Ishikawa (cell line): ENCODE data around the gene FCGR3B.
"Not testable (repeated sequence)": the region's sequence is repeated elsewhere in the genome, so short reads cannot be mapped to it uniquely, and the experiment has no call there.

Experiments
- EGR1 ChIP-seq: IDR thresholded peaks from 2 replicates; pipeline ENCODE4 v1.6.1; 2012
- EP300 ChIP-seq: IDR thresholded peaks from 2 replicates; pipeline ENCODE4 v1.6.1; 2012; ENCODE audit warnings: borderline replicate concordance
- FOXM1 ChIP-seq: IDR thresholded peaks from 2 replicates; pipeline ENCODE4 v1.6.1; 2012; ENCODE audit warnings: low read depth, borderline replicate concordance
- NFIC ChIP-seq: IDR thresholded peaks from 2 replicates; pipeline ENCODE4 v1.6.1; 2012
- RAD21 ChIP-seq: IDR thresholded peaks from 2 replicates; pipeline ENCODE4 v1.6.1; 2012; ENCODE audit warnings: low read depth
- REST ChIP-seq: IDR thresholded peaks from 2 replicates; pipeline ENCODE4 v1.6.1; 2012; ENCODE audit warnings: low read depth, mild to moderate bottlenecking
- TCF12 ChIP-seq: IDR thresholded peaks from 2 replicates; pipeline ENCODE4 v1.6.1; 2012; ENCODE audit warnings: low read depth
- YY1 ChIP-seq: IDR thresholded peaks from 2 replicates; pipeline ENCODE4 v1.6.1; 2012; ENCODE audit warnings: low read depth
- TF ChIP-seq, protein P1 (sequence below): IDR thresholded peaks from 2 replicates; pipeline ENCODE4 v1.6.1; 2012

DNA sequence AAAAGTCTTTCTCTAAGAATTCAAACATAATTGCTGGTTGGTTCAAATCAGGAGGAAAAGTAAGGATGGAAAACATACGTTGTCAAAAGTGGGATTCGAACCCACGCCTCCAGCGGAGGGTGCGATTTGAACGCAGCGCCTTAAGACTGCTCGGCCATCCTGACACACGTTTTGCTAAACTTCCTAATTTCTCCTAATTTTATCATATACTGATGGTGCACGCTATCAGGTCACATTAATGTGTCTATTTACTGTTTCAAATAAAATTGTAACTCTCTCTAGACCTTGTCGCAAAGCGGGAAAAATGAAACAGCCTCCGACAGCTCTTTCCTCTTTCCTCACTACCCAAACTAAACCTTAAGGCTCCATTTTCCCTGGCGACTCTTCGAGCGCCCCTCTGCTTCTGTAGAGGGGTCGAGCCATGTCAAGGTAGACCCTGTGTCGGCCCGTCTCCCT is 19.1 kb downstream of the FCGR3B start:
- TF ChIP-seq EGR1, NFIC, EP300, REST, YY1, FOXM1, RAD21, TCF12: not testable (repeated sequence)
- TF ChIP-seq, protein P1, sequence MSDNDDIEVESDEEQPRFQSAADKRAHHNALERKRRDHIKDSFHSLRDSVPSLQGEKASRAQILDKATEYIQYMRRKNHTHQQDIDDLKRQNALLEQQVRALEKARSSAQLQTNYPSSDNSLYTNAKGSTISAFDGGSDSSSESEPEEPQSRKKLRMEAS, result 0 out of 2 replicates have a peak, but pooled peaks have one; percentile 26
